Measurements from ENCODE around the gene RGS17.

The RGS17 gene

GRCh38 chr6:153162646-153163045 is 31.6 kb upstream of the RGS17 start:
- no peak for TF ChIP-seq CTCF (IDR thresholded peaks at IDR 0.05; ENCODE audit: insufficient read depth, low read length, missing control alignments)
- H3K4me3 ChIP-seq (ENCODE audit: low read depth, low read length) = no peak overlapping the region
- CTCF ChIA-PET = interaction anchor here (1.3 kb wide), 1 partner anchor 54 kb away, joined by 3 read pairs; no protein-coding TSS in a partner anchor
- DNase-seq (ENCODE audit: low read depth, low spot score) = no peak
- POLR2A ChIA-PET = no interaction called here

- ChIA-PET CTCF (no interaction called here), POLR2A (no interaction called here)
- no peak for TF ChIP-seq CTCF (IDR thresholded peaks at IDR 0.05; ENCODE audit: insufficient read depth, low read length, missing control alignments)
- DNase-seq (ENCODE audit: low read depth, low spot score) = no peak
- no peak overlapping the region for H3K4me3 ChIP-seq (ENCODE audit: low read depth, low read length)
Observed at GRCh38 chr6:153162172-153162571, 31.1 kb upstream of the RGS17 start.

- CTCF ChIA-PET = no interaction called here
- no peak for TF ChIP-seq CTCF (IDR thresholded peaks at IDR 0.05; ENCODE audit: insufficient read depth, low read length, missing control alignments)
Observed at GRCh38 chr6:153160221-153160620, 29.1 kb upstream of the RGS17 start.

GRCh38 chr6:153150752-153151440 is 19.8 kb upstream of the RGS17 start:
- no peak overlapping the region for H3K4me3 ChIP-seq (ENCODE audit: low read depth, low read length)
- no peak for TF ChIP-seq CTCF (IDR thresholded peaks at IDR 0.05; ENCODE audit: insufficient read depth, low read length, missing control alignments)
- POLR2A ChIA-PET = no interaction called here
- CTCF ChIA-PET = no interaction called here
- DNase-seq (ENCODE audit: low read depth, low spot score) = no peak

More at GRCh38 chr6:153160221-153160620, 29.1 kb upstream of the RGS17 start:
- DNase-seq (ENCODE audit: low read depth, low spot score) = no peak
- POLR2A ChIA-PET = no interaction called here
- H3K4me3 ChIP-seq (ENCODE audit: low read depth, low read length) = no peak overlapping the region

GRCh38 chr6:153150371-153150751 is 19.3 kb upstream of the RGS17 start:
- DNase-seq (ENCODE audit: low read depth, low spot score) = no peak
- CTCF ChIA-PET = no interaction called here
- no peak overlapping the region for H3K4me3 ChIP-seq (ENCODE audit: low read depth, low read length)

GRCh38 chr6:153149891-153150290 is 18.8 kb upstream of the RGS17 start:
- CTCF ChIA-PET = no interaction called here
- no peak for DNase-seq (ENCODE audit: low read depth, low spot score)
- TF ChIP-seq CTCF (IDR thresholded peaks at IDR 0.05; ENCODE audit: insufficient read depth, low read length, missing control alignments) = no peak
- no peak overlapping the region for H3K4me3 ChIP-seq (ENCODE audit: low read depth, low read length)
- POLR2A ChIA-PET = no interaction called here

More at GRCh38 chr6:153150371-153150751, 19.3 kb upstream of the RGS17 start:
- TF ChIP-seq CTCF (IDR thresholded peaks at IDR 0.05; ENCODE audit: insufficient read depth, low read length, missing control alignments) = no peak
- POLR2A ChIA-PET = no interaction called here
